Calu3 (cell line): ENCODE measurements around the gene ORM2. TPM values are rescaled to one million over a fixed set of nuclear protein-coding genes. Genes with fewer than 3 reads are reported as not detected.

Experiments
- BruUV-seq: library from RNA; stranded (reverse); fragments of 400-500 nt; replicated peaks from 2 replicates; lab custom pipeline; 2021; lab: Mats Ljungman, UMichigan
- CTCF ChIA-PET: fragments of 300-600 bp; sonication (Branson Sonifier 250); formaldehyde crosslinking; loops from one replicate; lab custom pipeline; 2022; ENCODE audit warnings: antibody characterized with exemption; lab: Charles Lee
- DNase-seq: peaks from one replicate; pipeline ENCODE4 v3.0.0; 2022
- H3K27ac Mint-ChIP-seq: one replicate; pipeline ENCODE4 v1.8.0; 2022; ENCODE audit warnings: mixed read lengths; ENCODE audit not compliant: unreplicated experiment
- H3K27me3 Mint-ChIP-seq: one replicate; pipeline ENCODE4 v1.8.0; 2022; ENCODE audit warnings: mixed read lengths; ENCODE audit not compliant: unreplicated experiment
- H3K36me3 Mint-ChIP-seq: one replicate; pipeline ENCODE4 v1.8.0; 2022; ENCODE audit warnings: mild to moderate bottlenecking, moderate library complexity, mixed read lengths; ENCODE audit not compliant: insufficient read depth, unreplicated experiment
- H3K4me1 Mint-ChIP-seq: one replicate; pipeline ENCODE4 v1.8.0; 2022; ENCODE audit warnings: mild to moderate bottlenecking, low read depth, mixed read lengths; ENCODE audit not compliant: unreplicated experiment
- H3K4me3 Mint-ChIP-seq: one replicate; pipeline ENCODE4 v1.8.0; 2022; ENCODE audit warnings: mild to moderate bottlenecking, low read depth, moderate library complexity, mixed read lengths; ENCODE audit not compliant: unreplicated experiment
- H3K9me3 Mint-ChIP-seq: one replicate; pipeline ENCODE4 v1.8.0; 2022; ENCODE audit warnings: low read depth, mixed read lengths; ENCODE audit not compliant: unreplicated experiment
- CTCF ChIP-seq: fragments of 200-600 bp; IDR thresholded peaks from one replicate; pipeline ENCODE4 v1.8.0; 2022; ENCODE audit warnings: antibody characterized with exemption; ENCODE audit not compliant: unreplicated experiment
- intact Hi-C: fragments of 100-400 bp; cut with micrococcal nuclease; formaldehyde crosslinking; loops from one replicate; pipeline ENCODE4 v1.10.0; 2022; ENCODE audit not compliant: unreplicated experiment
- total RNA-seq: library from RNA; stranded (reverse); gene quantifications from 2 replicates; pipeline ENCODE4 v1.2.3, GENCODE V29; 2022

The ORM2 gene
- total RNA-seq, 1 experiment from 2014 or later = not detected

- CTCF ChIA-PET = no interaction called here
- BruUV-seq = no TSS peak
- Mint-ChIP-seq H3K27me3 (peaks cover 9% of the 10 kb centered on the region), H3K4me1 (no peaks in the 10 kb centered on the region), H3K27ac (no peak overlapping the region), H3K36me3 (peaks cover 5% of the 10 kb centered on the region), H3K4me3 (no peak overlapping the region), H3K9me3 (no peaks in the 10 kb centered on the region)
- DNase-seq = no peak
- intact Hi-C loops = no loop called here
- no peak for TF ChIP-seq CTCF
Measured at GRCh38 chr9:114314256-114314867, 15.3 kb upstream of the ORM2 start.

- Mint-ChIP-seq H3K9me3 (no peaks in the 10 kb centered on the region), H3K27ac (no peak overlapping the region), H3K4me3 (no peak overlapping the region), H3K4me1 (no peaks in the 10 kb centered on the region), H3K36me3 (peaks cover 5% of the 10 kb centered on the region), H3K27me3 (peaks cover 14% of the 10 kb centered on the region)
- intact Hi-C loops = no loop called here
- TF ChIP-seq CTCF = no peak
- no TSS peak for BruUV-seq
- DNase-seq = no peak
- CTCF ChIA-PET = no interaction called here
Measured at GRCh38 chr9:114314881-114315722, 14.6 kb upstream of the ORM2 start.

GRCh38 chr9:114315723-114316363, 13.8 kb upstream of the ORM2 start:
- no peaks in the 10 kb centered on the region for H3K9me3 Mint-ChIP-seq
- CTCF ChIA-PET = no interaction called here
- peaks cover 5% of the 10 kb centered on the region for H3K36me3 Mint-ChIP-seq
- no TSS peak for BruUV-seq
- H3K27me3 Mint-ChIP-seq = peaks cover 14% of the 10 kb centered on the region
- DNase-seq = no peak
- no peak for TF ChIP-seq CTCF
- intact Hi-C loops = no loop called here
- no peak overlapping the region for H3K4me3 Mint-ChIP-seq
- no peaks in the 10 kb centered on the region for H3K4me1 Mint-ChIP-seq
- no peak overlapping the region for H3K27ac Mint-ChIP-seq

- H3K36me3 Mint-ChIP-seq = peaks cover 5% of the 10 kb centered on the region
- peaks cover 14% of the 10 kb centered on the region for H3K27me3 Mint-ChIP-seq
- H3K27ac Mint-ChIP-seq = no peak overlapping the region
- intact Hi-C loops = no loop called here
- CTCF ChIA-PET = no interaction called here
- DNase-seq = no peak
- no peak for TF ChIP-seq CTCF
- H3K4me3 Mint-ChIP-seq = no peak overlapping the region
- BruUV-seq = no TSS peak
- H3K4me1 Mint-ChIP-seq = no peaks in the 10 kb centered on the region
- no peaks in the 10 kb centered on the region for H3K9me3 Mint-ChIP-seq
Measured at GRCh38 chr9:114316605-114317230, 13.0 kb upstream of the ORM2 start.
